B cell (primary cell): ENCODE results near the gene ZNF521. TPM values are rescaled to one million over a fixed set of nuclear protein-coding genes. Genes with fewer than 3 reads are reported as not detected.

Source experiments
- ATAC-seq: fragments of 200-7000 bp; cut with Tn5 transposase; one replicate; pipeline ENCODE4 v1.10.0; 2021; ENCODE audit warnings: low read depth, mild to moderate bottlenecking, moderate number of reproducible peaks, moderate library complexity
- CTCF ChIA-PET: fragments of 350-600 bp; sonication (Branson Sonifier 250); formaldehyde crosslinking; loops from one replicate; lab custom pipeline; 2021; ENCODE audit warnings: antibody characterized with exemption, inconsistent platforms; lab: Charles Lee
- POLR2A ChIA-PET: fragments of 350-600 bp; sonication (Branson Sonifier 250); formaldehyde crosslinking; loops from one replicate; lab custom pipeline; 2021; ENCODE audit warnings: antibody characterized with exemption; lab: Charles Lee
- DNase-seq: peaks from one replicate; pipeline ENCODE4 v3.0.0; 2013
- H2AFZ ChIP-seq: 2 replicates; pipeline ENCODE4 v1.6.1; 2012; ENCODE audit warnings: mild to moderate bottlenecking, low read depth, low read length; ENCODE audit not compliant: insufficient read depth, poor library complexity, severe bottlenecking
- H3K27ac ChIP-seq, 2 donors: 1 replicate in 1 of 2; 2 replicates in 1 of 2; pipeline ENCODE4 v1.5.1; 2012 to 2013; ENCODE audit warnings: low read length in 2 of 2, mild to moderate bottlenecking in 2 of 2, moderate library complexity in 1 of 2
- H3K27me3 ChIP-seq, 4 experiments: fragments of 200-600 bp in 1 of 4; sonication (generic) in 1 of 4; replicated peaks in 1 of 4; 1 replicate in 2 of 4; 2 replicates in 2 of 4; pipeline versions ENCODE4 v1.6.1 to v1.7.0; 2013 to 2016; ENCODE audit warnings: low read length in 3 of 4, mild to moderate bottlenecking in 2 of 4, mixed read lengths in 1 of 4, moderate library complexity in 1 of 4; ENCODE audit not compliant: insufficient read depth in 4 of 4, control insufficient read depth in 3 of 4; ENCODE audit errors: control extremely low read depth in 1 of 4
- H3K36me3 ChIP-seq, 2 experiments: replicated peaks in 1 of 2; 1 replicate in 1 of 2; 2 replicates in 1 of 2; pipeline versions ENCODE4 v1.6.1 to v1.7.1; 2013; ENCODE audit warnings: low read length in 1 of 2; ENCODE audit not compliant: insufficient read depth in 2 of 2, control insufficient read depth in 1 of 2; ENCODE audit errors: control extremely low read depth in 1 of 2, extremely low read depth in 1 of 2
- H3K4me1 ChIP-seq, 2 donors: fragments of 200-600 bp in 1 of 2; sonication (generic) in 1 of 2; 1 replicate in 1 of 2; 2 replicates in 1 of 2; pipeline versions ENCODE4 v1.5.1 to v1.6.1; 2013 to 2017; ENCODE audit warnings: low read length in 2 of 2; ENCODE audit not compliant: control insufficient read depth in 2 of 2, insufficient read depth in 2 of 2
- H3K4me2 ChIP-seq: replicated peaks from 2 replicates; pipeline ENCODE3; 2012; ENCODE audit warnings: mild to moderate bottlenecking, low read depth, low read length; ENCODE audit not compliant: poor library complexity, severe bottlenecking
- H3K4me3 ChIP-seq, 5 experiments: fragments of 200-600 bp in 1 of 5; sonication (generic) in 1 of 5; 1 replicate in 3 of 5; 2 replicates in 2 of 5; pipeline versions ENCODE4 v1.5.1 to v1.7.0; 2011 to 2016; ENCODE audit warnings: low read length in 4 of 5, mild to moderate bottlenecking in 4 of 5, low read depth in 2 of 5, control low read depth in 1 of 5, moderate library complexity in 1 of 5; ENCODE audit not compliant: insufficient read depth in 1 of 5; ENCODE audit errors: control extremely low read depth in 1 of 5, extremely low read depth in 1 of 5
- H3K79me2 ChIP-seq: fragments of 200-600 bp; sonication (generic); one replicate; pipeline ENCODE4 v1.6.0; 2016; ENCODE audit warnings: low read length; ENCODE audit not compliant: control insufficient read depth, insufficient read depth
- H3K9ac ChIP-seq: fragments of 200-600 bp; sonication (generic); 2 replicates; pipeline ENCODE4 v1.6.1; 2017; ENCODE audit warnings: mild to moderate bottlenecking, low read length, moderate library complexity
- H3K9me3 ChIP-seq, 3 donors: one replicate each; pipeline versions ENCODE4 v1.6.1 to v1.7.1; 2013; ENCODE audit warnings: low read length in 2 of 3; ENCODE audit not compliant: control insufficient read depth in 2 of 3, insufficient read depth in 1 of 3; ENCODE audit errors: control extremely low read depth in 1 of 3
- H4K20me1 ChIP-seq: 2 replicates; pipeline ENCODE4 v1.6.0; 2012; ENCODE audit warnings: mild to moderate bottlenecking, low read length; ENCODE audit not compliant: insufficient read depth, control insufficient read depth, poor library complexity, severe bottlenecking
- H3K27ac Mint-ChIP-seq: one replicate; pipeline ENCODE4 v1.8.0; 2021; ENCODE audit warnings: mixed read lengths
- H3K27me3 Mint-ChIP-seq: one replicate; pipeline ENCODE4 v1.8.0; 2021; ENCODE audit warnings: mixed read lengths
- H3K4me1 Mint-ChIP-seq: one replicate; pipeline ENCODE4 v1.8.0; 2021; ENCODE audit warnings: mixed read lengths
- H3K4me3 Mint-ChIP-seq: one replicate; pipeline ENCODE4 v1.8.0; 2021; ENCODE audit warnings: mixed read lengths
- H3K9me3 Mint-ChIP-seq: one replicate; pipeline ENCODE4 v1.8.0; 2022; ENCODE audit warnings: mixed read lengths; ENCODE audit not compliant: insufficient read depth
- EZH2 ChIP-seq: IDR thresholded peaks from 2 replicates; pipeline ENCODE4 v1.6.1; 2012; ENCODE audit warnings: borderline replicate concordance, low read depth, mild to moderate bottlenecking, moderate library complexity, low read length; ENCODE audit not compliant: insufficient read depth, poor library complexity, severe bottlenecking
- WGBS: methylation state at CpG from one replicate; pipeline ENCODE4 v1.1.5; 2013; ENCODE audit warnings: missing lambda C conversion rate; ENCODE audit not compliant: insufficient coverage; 5-methylcytosine and 5-hydroxymethylcytosine counted together
- intact Hi-C: fragments of 100-400 bp; cut with micrococcal nuclease; formaldehyde crosslinking; loops from one replicate; pipeline ENCODE4 v1.10.0; 2022
- polyA plus RNA-seq: library from polyadenylated mRNA; depleted of rRNA; stranded (reverse); fragments of >200 nt; gene quantifications from 2 replicates; pipeline ENCODE4 v1.2.3, GENCODE V29; 2012
- total RNA-seq, 2 donors: library from RNA; stranded (reverse); fragments of 120-200 nt in 1 of 2; gene quantifications; 1 replicate in 1 of 2; 2 replicates in 1 of 2; pipeline versions ENCODE4 v1.2.3 to v1.2.4, GENCODE V29; 2013 to 2022
- TF ChIP-seq, protein P1 (sequence below): fragments of 200-600 bp; IDR thresholded peaks from one replicate; pipeline ENCODE4 v1.8.0; 2022; ENCODE audit warnings: antibody characterized with exemption, mild to moderate bottlenecking

The ZNF521 gene
- total and polyA plus RNA-seq, 2 donors (not counting 1 experiment from before 2014, with no cell fraction given): 0.04 to 9.0 TPM

- H3K4me3 Mint-ChIP-seq: no peak overlapping the region
- peaks cover 6% of the 10 kb centered on the region for H3K4me1 Mint-ChIP-seq
- TF ChIP-seq EZH2: no peak
- TF ChIP-seq, protein P1, sequence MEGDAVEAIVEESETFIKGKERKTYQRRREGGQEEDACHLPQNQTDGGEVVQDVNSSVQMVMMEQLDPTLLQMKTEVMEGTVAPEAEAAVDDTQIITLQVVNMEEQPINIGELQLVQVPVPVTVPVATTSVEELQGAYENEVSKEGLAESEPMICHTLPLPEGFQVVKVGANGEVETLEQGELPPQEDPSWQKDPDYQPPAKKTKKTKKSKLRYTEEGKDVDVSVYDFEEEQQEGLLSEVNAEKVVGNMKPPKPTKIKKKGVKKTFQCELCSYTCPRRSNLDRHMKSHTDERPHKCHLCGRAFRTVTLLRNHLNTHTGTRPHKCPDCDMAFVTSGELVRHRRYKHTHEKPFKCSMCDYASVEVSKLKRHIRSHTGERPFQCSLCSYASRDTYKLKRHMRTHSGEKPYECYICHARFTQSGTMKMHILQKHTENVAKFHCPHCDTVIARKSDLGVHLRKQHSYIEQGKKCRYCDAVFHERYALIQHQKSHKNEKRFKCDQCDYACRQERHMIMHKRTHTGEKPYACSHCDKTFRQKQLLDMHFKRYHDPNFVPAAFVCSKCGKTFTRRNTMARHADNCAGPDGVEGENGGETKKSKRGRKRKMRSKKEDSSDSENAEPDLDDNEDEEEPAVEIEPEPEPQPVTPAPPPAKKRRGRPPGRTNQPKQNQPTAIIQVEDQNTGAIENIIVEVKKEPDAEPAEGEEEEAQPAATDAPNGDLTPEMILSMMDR: no peak
- no peak overlapping the region for H3K9ac ChIP-seq
- peaks cover 0 to 1% (median 0%) of the 10 kb centered on the region in 3 donors for H3K9me3 ChIP-seq
- no peaks in the 10 kb centered on the region for H3K9me3 Mint-ChIP-seq
- CTCF ChIA-PET: interaction anchor here (1.4 kb wide), 1 partner anchor 11 kb away, joined by 3 read pairs; no protein-coding TSS in a partner anchor
- no peaks in the 10 kb centered on the region for H3K36me3 ChIP-seq
- POLR2A ChIA-PET: no interaction called here
- DNase-seq (no peak), ATAC-seq (no peak)
- 84% methylated on average over 2 of the region's 10 CpGs for WGBS
- H2AFZ ChIP-seq: no peak overlapping the region
- no peak overlapping the region for H3K27ac ChIP-seq
- no peaks in the 10 kb centered on the region for H3K27me3 ChIP-seq
- intact Hi-C loops: no loop called here
- H4K20me1 ChIP-seq: no peaks in the 10 kb centered on the region
- H3K79me2 ChIP-seq: no peaks in the 10 kb centered on the region
- H3K27me3 Mint-ChIP-seq: peaks cover 13% of the 10 kb centered on the region
- no peak overlapping the region for H3K4me3 ChIP-seq
- H3K4me2 ChIP-seq: no peak overlapping the region
- H3K27ac Mint-ChIP-seq: no peak overlapping the region
- peaks cover 0 to 4% of the 10 kb centered on the region in 2 donors for H3K4me1 ChIP-seq
Observed at GRCh38 chr18:25284861-25285550, 67.0 kb downstream of the ZNF521 start.

DNA sequence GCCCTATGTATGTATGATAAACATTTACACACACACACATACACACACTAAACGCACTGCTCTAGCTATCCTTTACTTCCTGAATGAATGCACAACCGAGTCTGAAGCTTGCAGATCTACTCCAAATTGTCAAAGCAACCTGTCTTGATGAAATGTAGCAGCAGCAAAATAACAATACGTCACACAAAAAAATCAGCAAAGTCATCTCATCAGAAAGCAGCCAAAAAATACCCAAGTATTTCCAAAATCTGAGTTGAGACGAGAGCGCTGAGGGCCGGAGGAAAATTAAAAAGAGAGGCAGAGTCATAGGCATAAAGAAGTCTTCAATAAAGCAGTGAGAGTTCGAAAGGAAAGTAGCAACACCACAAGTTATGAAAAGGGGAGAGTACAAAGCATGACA, 67.7 kb downstream of the ZNF521 start:
- Histone ChIP-seq H3K36me3 (no peaks in the 10 kb centered on the region), H3K27me3 (no peaks in the 10 kb centered on the region), H3K79me2 (no peaks in the 10 kb centered on the region), H3K4me3 (no peak overlapping the region), H3K27ac (no peak overlapping the region), H3K4me2 (no peak overlapping the region), H3K9ac (no peak overlapping the region), H3K9me3 (peaks cover 0 to 1% (median 0%) of the 10 kb centered on the region in 3 donors), H4K20me1 (no peaks in the 10 kb centered on the region), H2AFZ (no peak overlapping the region), H3K4me1 (peaks cover 0 to 4% of the 10 kb centered on the region in 2 donors)
- TF ChIP-seq EZH2: no peak
- TF ChIP-seq, protein P1: no peak
- intact Hi-C loops: no loop called here
- no peak overlapping the region for H3K4me3 Mint-ChIP-seq
- H3K9me3 Mint-ChIP-seq: no peaks in the 10 kb centered on the region
- ChIA-PET POLR2A (no interaction called here), CTCF (interaction anchor here (1.4 kb wide), 1 partner anchor 12 kb away, joined by 3 read pairs; no protein-coding TSS in a partner anchor)
- DNase-seq: no peak
- 60% methylated on average over 5 of the region's 7 CpGs for WGBS
- no peak for ATAC-seq
- peaks cover 6% of the 10 kb centered on the region for H3K4me1 Mint-ChIP-seq
- H3K27ac Mint-ChIP-seq: no peak overlapping the region
- H3K27me3 Mint-ChIP-seq: peaks cover 14% of the 10 kb centered on the region
